NOMO-1 (cell line): ENCODE data around the gene SIGLEC10.
A peak's percentile ranks its signal among the peaks of the same experiment; 100 is the strongest.

Experiments
- DNase-seq, 2 experiments: peaks; one replicate each; lab custom pipeline; 2025; ENCODE audit not compliant: unreplicated experiment in 2 of 2; lab: John Stamatoyannopoulos, UW

Gene SIGLEC10

DNA sequence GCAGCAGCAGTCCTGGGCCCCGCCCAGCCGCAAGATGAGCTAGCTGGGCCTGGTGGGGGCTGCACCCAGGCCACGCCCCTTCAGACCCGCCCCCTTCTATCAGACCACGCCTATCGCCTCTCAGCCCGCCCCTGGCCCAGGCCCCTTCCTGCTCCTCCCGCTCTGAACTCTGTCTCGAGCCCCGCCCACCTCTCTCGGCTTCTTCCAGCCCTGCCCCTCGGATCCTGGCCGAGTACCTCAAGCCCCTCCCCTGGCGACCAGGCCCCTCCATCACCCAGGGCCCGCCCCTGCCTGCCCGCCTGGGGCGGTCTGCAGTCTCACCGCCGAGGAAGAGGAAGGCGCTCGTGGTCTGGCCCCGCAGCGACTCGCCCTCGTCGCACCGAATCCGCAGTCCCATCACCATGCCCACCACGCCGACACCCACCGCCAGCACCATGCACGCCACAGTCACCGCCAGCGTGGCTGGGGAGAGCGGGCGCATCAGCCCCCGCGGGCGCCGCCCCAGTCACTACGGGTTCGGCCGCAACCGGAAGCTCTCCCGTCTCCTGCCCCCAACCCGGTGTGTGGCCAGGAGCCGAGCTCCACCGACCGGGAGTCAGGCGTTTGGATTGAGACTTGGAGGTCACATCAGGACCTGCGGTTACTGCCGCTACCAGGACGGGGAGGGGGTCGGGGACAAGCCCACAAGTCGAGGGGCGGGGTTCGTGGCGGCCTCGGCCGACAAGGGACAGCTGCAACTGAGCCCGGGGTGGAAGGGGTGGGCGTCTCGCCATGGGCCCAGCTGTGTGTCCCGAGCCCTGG is 49.7 kb downstream of the SIGLEC10 start:
- peak; percentile 98 for DNase-seq

DNA sequence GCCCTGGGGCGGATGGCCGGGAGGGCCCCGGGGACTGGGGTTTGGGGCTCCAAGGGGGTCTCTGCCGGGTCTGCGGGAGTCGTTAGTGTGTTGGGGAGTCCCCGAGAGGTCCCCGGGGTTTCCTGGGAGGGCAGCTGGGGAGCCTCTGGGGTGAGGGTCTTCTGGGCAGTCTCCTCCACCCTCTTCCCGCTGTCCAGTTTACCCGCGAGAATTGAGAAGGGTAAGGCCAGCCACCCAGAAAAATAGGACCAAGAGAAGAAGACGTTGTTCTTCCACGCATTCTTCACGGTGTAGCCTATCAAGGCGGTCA is 50.2 kb downstream of the SIGLEC10 start:
- DNase-seq = no peak

DNA sequence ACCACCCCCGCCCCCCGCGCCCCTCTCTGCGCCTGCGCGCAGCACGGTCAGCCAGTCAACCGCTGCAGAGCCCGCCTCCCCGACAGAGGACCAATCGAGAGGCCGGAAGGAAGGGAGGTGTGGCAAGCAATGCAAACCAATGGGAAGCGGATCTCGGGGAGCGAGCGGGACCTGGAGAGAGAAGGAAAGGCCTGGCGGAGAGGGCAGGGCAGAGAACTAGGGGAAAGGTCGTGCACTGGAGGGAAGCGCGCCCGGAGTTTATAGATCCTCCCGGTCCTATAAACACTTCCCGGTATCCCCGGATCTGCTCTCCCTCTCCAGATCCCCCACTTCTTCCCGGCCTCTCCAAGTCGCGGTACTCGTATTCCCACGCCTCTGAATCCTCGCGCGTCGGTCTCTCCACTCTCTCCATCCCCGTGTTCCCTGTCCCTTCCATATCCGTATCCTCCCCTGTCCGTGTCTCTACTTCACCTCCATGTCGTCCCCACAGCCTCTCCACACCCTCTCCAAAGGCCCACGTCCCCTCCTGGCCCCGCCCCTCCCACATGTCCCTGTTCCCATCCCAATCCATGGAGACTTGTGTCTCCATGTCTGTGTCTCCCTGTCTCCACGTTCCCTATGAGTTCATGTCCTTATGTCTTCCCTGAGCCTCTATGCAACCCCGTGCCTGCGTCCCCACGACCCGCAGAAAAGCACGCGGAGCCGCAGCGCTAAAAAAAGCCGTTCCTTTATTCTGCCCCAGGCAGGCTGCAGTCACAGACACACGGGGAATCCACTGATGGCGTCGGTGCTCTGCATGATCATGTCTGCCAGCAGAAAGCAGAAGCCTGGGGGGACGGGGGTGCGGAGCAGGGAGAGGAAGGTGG is 50.8 kb downstream of the SIGLEC10 start:
- peak; percentile 97 to 99 for DNase-seq

DNA sequence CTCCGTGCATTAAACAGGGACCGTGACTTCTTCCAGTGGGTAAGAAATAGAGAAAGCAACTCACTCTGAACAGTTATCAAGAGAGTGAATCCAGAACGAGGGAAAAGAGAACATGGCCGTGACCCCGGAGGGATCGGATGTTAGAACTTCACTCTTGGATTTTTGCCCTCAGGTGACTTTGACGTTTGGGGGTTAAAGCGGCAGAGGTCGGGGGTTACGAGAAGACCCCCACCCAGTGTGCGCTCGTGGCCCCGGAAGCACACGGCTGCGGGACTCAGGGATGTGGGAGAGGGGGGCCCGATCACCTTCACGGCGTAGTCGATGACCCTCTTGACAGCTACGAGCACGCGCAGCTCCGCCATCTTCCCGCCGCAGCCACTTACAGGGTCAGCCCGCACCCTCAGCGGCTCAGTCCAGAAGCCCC is 51.5 kb downstream of the SIGLEC10 start, which contains the start of gene ETFB:
TSS of gene ETFB (minus strand) at position 424 of the 424 bp plus-strand sequence. CDS start at position 362, 62 bp downstream.
- no peak for DNase-seq

DNA sequence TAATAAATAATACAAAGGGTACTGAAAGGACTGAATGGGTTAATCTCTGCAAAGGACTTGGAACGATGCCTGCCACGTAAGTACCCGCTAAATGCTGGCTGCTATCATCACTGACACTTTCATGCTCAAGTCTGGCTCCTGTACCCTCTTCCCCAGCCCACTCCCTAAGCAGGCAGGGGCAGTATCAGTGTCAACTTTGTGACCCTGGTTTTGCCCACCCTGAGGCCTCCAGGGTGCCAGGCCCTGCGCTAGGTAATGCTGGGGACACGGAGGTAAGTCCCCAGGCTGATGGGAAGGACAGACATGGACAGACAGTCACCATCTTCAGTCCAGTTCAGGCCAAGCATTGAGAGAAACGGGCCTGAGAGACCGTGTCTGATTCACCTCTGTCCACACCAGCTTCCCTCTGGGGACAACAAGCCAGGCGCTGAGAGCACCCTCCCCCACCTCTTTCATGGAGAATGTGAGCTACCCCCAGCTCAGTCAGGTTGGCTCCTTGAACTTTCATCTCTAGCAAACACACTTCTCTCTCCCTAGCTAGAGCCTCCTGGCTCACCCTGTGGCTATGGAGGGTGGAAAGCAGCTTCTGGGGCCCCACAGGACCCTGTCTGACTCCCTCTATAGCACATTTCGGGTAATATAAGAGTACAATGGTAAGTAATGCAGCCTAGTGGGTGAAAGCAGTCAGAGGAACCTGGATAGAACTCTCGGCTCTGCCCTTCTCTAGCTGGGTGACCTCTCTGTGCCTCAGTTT is 52.1 kb downstream of the SIGLEC10 start:
- DNase-seq = peak in 1 of 2 experiments; percentile 49

DNA sequence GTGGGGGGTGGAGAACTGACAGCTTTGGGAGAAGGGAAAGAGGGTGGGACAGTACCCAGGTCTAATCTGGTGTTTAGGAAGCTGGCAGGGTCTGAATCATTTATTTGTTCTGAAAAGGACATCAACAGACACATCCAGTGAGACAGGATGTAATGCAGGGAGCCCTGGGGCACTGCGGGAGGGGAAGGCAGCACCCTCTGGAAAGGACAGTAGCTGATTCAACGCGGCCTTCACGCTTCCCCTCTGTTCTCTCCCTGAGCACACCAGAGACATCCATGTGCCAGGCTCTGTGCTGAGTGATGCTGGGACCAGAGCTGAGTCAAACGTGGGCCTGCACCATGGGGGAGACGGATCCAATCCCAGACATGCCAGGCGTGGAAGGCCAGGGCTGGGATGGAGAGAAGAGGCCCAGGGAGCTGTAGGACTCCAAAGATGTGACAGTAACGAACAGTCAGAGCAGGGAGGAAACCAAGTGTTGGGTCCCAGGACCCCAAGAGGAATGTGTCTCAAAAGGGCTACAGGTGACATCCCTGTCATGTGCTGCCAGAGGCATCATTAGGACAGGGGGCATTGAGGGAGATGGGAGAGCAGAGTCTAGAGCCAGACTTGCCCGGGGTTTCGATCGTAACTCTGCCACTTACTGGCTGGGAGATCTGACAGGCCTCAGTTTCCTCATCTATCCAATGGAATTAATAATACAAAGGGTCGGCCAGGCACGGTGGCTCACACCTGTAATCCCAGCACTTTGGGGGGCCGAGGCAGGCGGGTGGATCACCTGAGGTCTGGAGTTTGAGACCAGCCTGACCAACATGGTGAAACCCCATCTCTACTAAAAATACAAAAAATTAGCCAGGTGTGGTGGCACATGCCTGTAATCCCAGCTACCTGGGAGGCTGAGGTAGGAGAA is 53.0 kb downstream of the SIGLEC10 start:
- no peak for DNase-seq

DNA sequence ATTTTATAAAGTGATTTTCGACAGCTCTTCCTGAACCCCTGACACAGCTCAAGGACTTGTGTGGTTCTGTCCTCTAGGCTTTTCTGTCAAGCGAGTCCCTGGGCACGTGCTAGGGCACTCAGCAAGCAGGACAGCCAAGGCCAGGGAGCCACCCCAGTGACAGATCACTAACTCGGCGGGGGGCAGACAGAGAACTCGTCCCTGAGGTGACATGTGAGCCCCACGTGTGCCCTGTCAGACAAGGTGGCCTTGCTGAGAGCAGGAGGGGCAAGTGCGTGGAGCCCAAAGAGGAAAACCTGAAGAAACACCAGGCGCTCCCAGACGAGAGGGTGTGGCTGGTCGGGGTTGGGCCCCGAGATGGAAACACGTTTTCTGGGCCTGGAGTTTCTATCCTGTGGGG is 56.2 kb downstream of the SIGLEC10 start:
- DNase-seq = no peak
